Measurements from ENCODE around the gene ZNF335. TPM values are rescaled to one million over a fixed set of nuclear protein-coding genes. Genes with fewer than 3 reads are reported as not detected.

Gene ZNF335
- total and polyA plus RNA-seq, 2 of the 8 experiments (the other 6 are each of a cell fraction or from before 2014, with no cell fraction given): 12.4 to 14.6 TPM

- H3K56ac ChIP-seq (replicated peaks; ENCODE audit: insufficient read length, low read depth, low read length): no peak overlapping the region
- H2BK120ac ChIP-seq (replicated peaks; ENCODE audit: low read depth, low read length): no peak overlapping the region
- no peak overlapping the region for H3K4me2 ChIP-seq (ENCODE audit: insufficient read depth in 1 of 2, low read depth in 2 of 2, low read length in 2 of 2)
- no peaks in the 10 kb centered on the region for H3K36me3 ChIP-seq (ENCODE audit: control insufficient read depth in 2 of 4, insufficient read depth in 4 of 4, low read length in 3 of 4)
- no peak overlapping the region for H2AFZ ChIP-seq (ENCODE audit: low read length)
- H3K9ac ChIP-seq (replicated peaks in 1 of 4; ENCODE audit: extremely low read depth in 1 of 4, low read depth in 3 of 4, low read length in 3 of 4): no peak overlapping the region
- WGBS, 2 experiments (ENCODE audit: extremely low coverage in 1 of 2, insufficient coverage in 1 of 2, insufficient read length in 1 of 2, insufficient replicate concordance in 2 of 2, low coverage in 1 of 2, low lambda C conversion rate in 2 of 2, missing lambda C conversion rate in 1 of 2): 86% methylated on average over 7 of the region's 7 CpGs; no CpG with 5 or more reads in 1 of the 2 experiments
- no peak overlapping the region for H2BK5ac ChIP-seq (ENCODE audit: low read depth, low read length)
- no peak overlapping the region for H3K27ac ChIP-seq (ENCODE audit: low read depth, low read length)
- H3K79me1 ChIP-seq (ENCODE audit: low read depth, low read length): no peaks in the 10 kb centered on the region
- no peaks in the 10 kb centered on the region for H3K79me2 ChIP-seq (ENCODE audit: control insufficient read depth in 1 of 2, insufficient read depth in 2 of 2, low read length in 2 of 2)
- H3K23me2 ChIP-seq (ENCODE audit: low read depth, low read length): peaks cover 3% of the 10 kb centered on the region; the same call in 1 of the 2 replicates
- peaks cover 0 to 6% (median 1%) of the 10 kb centered on the region in 4 experiments; a peak in 4 of 7 replicates for H3K4me1 ChIP-seq (replicated peaks in 1 of 4; ENCODE audit: control insufficient read depth in 3 of 4, insufficient read depth in 4 of 4, low read length in 3 of 4)
- no peak overlapping the region for H2BK15ac ChIP-seq (ENCODE audit: low read length)
- H2AK5ac ChIP-seq (ENCODE audit: low read depth, low read length): no peak overlapping the region
- H4K20me1 ChIP-seq (replicated peaks in 1 of 2; ENCODE audit: control insufficient read depth in 1 of 2, insufficient read depth in 2 of 2, low read length in 2 of 2): no peaks in the 10 kb centered on the region
- H3K4ac ChIP-seq (replicated peaks; ENCODE audit: insufficient read length, low read depth, low read length): no peak overlapping the region
- no peak overlapping the region for H2BK12ac ChIP-seq (ENCODE audit: low read depth, low read length)
- no peak overlapping the region for H4K5ac ChIP-seq (ENCODE audit: insufficient read length, low read depth, low read length)
- DNase-seq (ENCODE audit: low read depth in 1 of 2, low spot score in 2 of 2) (no peak), FAIRE-seq (no peak)
- no peak overlapping the region for H4K91ac ChIP-seq (replicated peaks; ENCODE audit: insufficient read length, low read length)
- CTCF ChIA-PET (ENCODE audit: partially characterized antibody): interaction anchor here (0.7 to 2.7 kb wide), 8 partner anchors 8 to 120 kb away, joined by 3 to 19 read pairs (median 4); partner anchors contain the start of gene MMP9
- no peak overlapping the region for H4K8ac ChIP-seq (ENCODE audit: extremely low read depth, insufficient read depth, low read length)
- TF ChIP-seq GABPA (IDR thresholded peaks at IDR 0.05; ENCODE audit: borderline replicate concordance, insufficient read depth, low read length): no peak
- no peak for TF ChIP-seq YY1 (IDR thresholded peaks at IDR 0.05; ENCODE audit: low read depth, low read length)
- no peak for TF ChIP-seq ATF2 (IDR thresholded peaks at IDR 0.05; ENCODE audit: low read length)
- no peak for TF ChIP-seq JUND (IDR thresholded peaks at IDR 0.05; ENCODE audit: low read length)
- no peak overlapping the region for H2BK20ac ChIP-seq (ENCODE audit: low read length)
- no peak overlapping the region for H3K14ac ChIP-seq (ENCODE audit: insufficient read length)
- H3K9me3 ChIP-seq (ENCODE audit: insufficient read depth in 2 of 2, low read depth in 1 of 2, low read length in 1 of 2): no peaks in the 10 kb centered on the region
- H3K27me3 ChIP-seq (replicated peaks in 1 of 4; ENCODE audit: control insufficient read depth in 3 of 4, extremely low read depth in 1 of 4, insufficient read depth in 3 of 4, low read length in 3 of 4): no peaks in the 10 kb centered on the region
- no peak overlapping the region for H3K4me3 ChIP-seq (ENCODE audit: extremely low read depth in 1 of 4, insufficient read depth in 2 of 4, low read depth in 3 of 4, low read length in 4 of 4)
- POLR2A ChIA-PET (ENCODE audit: partially characterized antibody): interaction anchor here (1.3 kb wide), 1 partner anchor 12 kb away, joined by 5 read pairs; no protein-coding TSS in a partner anchor
- no peak overlapping the region for H3K18ac ChIP-seq (ENCODE audit: extremely low read depth, low read length)
- no peak overlapping the region for H3K23ac ChIP-seq (ENCODE audit: insufficient read length)
Observed at GRCh38 chr20:45974896-45975565, 3.0 kb upstream of the ZNF335 start.

Measured in H1 (cell line).